ENCODE measurements around the gene CDH13.

The CDH13 gene

DNA sequence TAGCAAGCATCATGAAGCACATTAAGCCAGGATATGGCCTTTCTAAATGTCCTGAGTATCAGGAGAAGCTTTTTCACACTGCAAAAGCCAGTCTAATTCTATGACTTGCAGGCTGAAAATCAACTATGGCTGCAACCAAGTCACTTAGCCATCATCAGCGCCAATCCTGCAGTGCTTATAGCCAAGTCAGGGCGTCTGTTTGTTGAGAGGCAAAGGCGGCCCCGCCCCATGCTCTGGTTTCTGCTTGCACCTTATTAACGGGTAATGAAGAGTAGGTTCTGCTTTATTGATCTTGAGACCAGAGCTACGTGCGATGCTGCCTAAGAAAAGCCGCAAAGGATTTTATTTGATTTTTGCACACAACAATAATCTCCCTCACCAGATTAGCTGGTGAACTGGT lies 88.4 kb downstream of the CDH13 start:
- Histone ChIP-seq H3K9me2 (replicated peaks; ENCODE audit: insufficient read depth, low read length) (no peaks in the 10 kb centered on the region), H3K9me3 (replicated peaks; ENCODE audit: insufficient read depth, low read length) (no peaks in the 10 kb centered on the region), H3K79me2 (ENCODE audit: low read length) (no peaks in the 10 kb centered on the region), H3F3A (ENCODE audit: insufficient read depth, low read length) (no peaks in the 10 kb centered on the region), H3K4me2 (ENCODE audit: low read depth, low read length) (no peak overlapping the region), H3K4me1 (ENCODE audit: low read length) (no peaks in the 10 kb centered on the region), H3K36me3 (replicated peaks; ENCODE audit: insufficient read depth, low read length) (no peaks in the 10 kb centered on the region), H3K27ac (ENCODE audit: low read length) (no peak overlapping the region), H2AFZ (ENCODE audit: low read length) (no peak overlapping the region), H4K20me1 (ENCODE audit: insufficient read depth, low read length) (no peaks in the 10 kb centered on the region), H3K9ac (ENCODE audit: low read length) (no peak overlapping the region), H3K4me3 (ENCODE audit: low read length) (no peak overlapping the region), H3K27me3 (replicated peaks; ENCODE audit: insufficient read depth, low read length) (no peaks in the 10 kb centered on the region)
- DNase-seq = no peak
- TF ChIP-seq EZH2 (optimal IDR thresholded peaks at IDR 0.05; ENCODE audit: low read depth, low read length) = no peak
- no peak for TF ChIP-seq EZH2phosphoT487 (IDR thresholded peaks at IDR 0.05; ENCODE audit: low read length)
- no peak for TF ChIP-seq CTCF (IDR thresholded peaks at IDR 0.05; ENCODE audit: low read length)

DNA sequence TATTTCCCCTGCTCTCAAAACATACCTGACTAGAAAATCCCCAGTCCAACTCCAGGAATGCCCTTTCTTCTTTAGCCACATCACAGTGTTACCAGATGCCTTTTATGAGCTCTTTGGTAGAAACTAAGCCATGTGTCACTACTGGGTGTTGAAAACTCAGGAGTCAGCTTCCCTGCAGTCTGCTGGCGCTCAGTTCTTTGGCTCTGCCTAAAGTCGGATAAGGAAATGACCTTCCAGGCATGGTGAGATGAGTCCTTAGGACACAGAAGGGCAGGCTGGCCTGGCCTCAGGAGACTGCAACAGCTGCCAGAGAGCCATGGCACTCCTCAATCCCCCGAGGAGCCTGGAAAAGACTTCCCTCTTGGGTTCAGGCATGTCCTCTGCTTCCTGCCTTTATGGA lies 89.1 kb downstream of the CDH13 start:
- Histone ChIP-seq H3F3A (ENCODE audit: insufficient read depth, low read length) (no peaks in the 10 kb centered on the region), H3K4me3 (ENCODE audit: low read length) (no peak overlapping the region), H3K9me3 (replicated peaks; ENCODE audit: insufficient read depth, low read length) (no peaks in the 10 kb centered on the region), H3K9ac (ENCODE audit: low read length) (no peak overlapping the region), H4K20me1 (ENCODE audit: insufficient read depth, low read length) (no peaks in the 10 kb centered on the region), H3K27me3 (replicated peaks; ENCODE audit: insufficient read depth, low read length) (no peaks in the 10 kb centered on the region), H3K9me2 (replicated peaks; ENCODE audit: insufficient read depth, low read length) (no peaks in the 10 kb centered on the region), H2AFZ (ENCODE audit: low read length) (no peak overlapping the region), H3K79me2 (ENCODE audit: low read length) (no peaks in the 10 kb centered on the region), H3K36me3 (replicated peaks; ENCODE audit: insufficient read depth, low read length) (no peaks in the 10 kb centered on the region), H3K4me2 (ENCODE audit: low read depth, low read length) (no peak overlapping the region), H3K4me1 (ENCODE audit: low read length) (no peaks in the 10 kb centered on the region), H3K27ac (ENCODE audit: low read length) (no peak overlapping the region)
- TF ChIP-seq EZH2phosphoT487 (IDR thresholded peaks at IDR 0.05; ENCODE audit: low read length) = no peak
- no peak for TF ChIP-seq EZH2 (optimal IDR thresholded peaks at IDR 0.05; ENCODE audit: low read depth, low read length)
- no peak for TF ChIP-seq CTCF (IDR thresholded peaks at IDR 0.05; ENCODE audit: low read length)
- no peak for DNase-seq

- TF ChIP-seq CTCF (IDR thresholded peaks at IDR 0.05; ENCODE audit: low read length) (no peak), EZH2phosphoT487 (IDR thresholded peaks at IDR 0.05; ENCODE audit: low read length) (no peak), EZH2 (optimal IDR thresholded peaks at IDR 0.05; ENCODE audit: low read depth, low read length) (no peak)
- Histone ChIP-seq H3K27me3 (replicated peaks; ENCODE audit: insufficient read depth, low read length) (no peaks in the 10 kb centered on the region), H3K27ac (ENCODE audit: low read length) (no peak overlapping the region), H3K9me2 (replicated peaks; ENCODE audit: insufficient read depth, low read length) (no peaks in the 10 kb centered on the region), H3K36me3 (replicated peaks; ENCODE audit: insufficient read depth, low read length) (no peaks in the 10 kb centered on the region), H3F3A (ENCODE audit: insufficient read depth, low read length) (no peaks in the 10 kb centered on the region), H3K4me3 (ENCODE audit: low read length) (no peak overlapping the region), H3K79me2 (ENCODE audit: low read length) (no peaks in the 10 kb centered on the region), H3K9me3 (replicated peaks; ENCODE audit: insufficient read depth, low read length) (no peaks in the 10 kb centered on the region), H4K20me1 (ENCODE audit: insufficient read depth, low read length) (no peaks in the 10 kb centered on the region), H3K4me2 (ENCODE audit: low read depth, low read length) (no peak overlapping the region), H2AFZ (ENCODE audit: low read length) (no peak overlapping the region), H3K9ac (ENCODE audit: low read length) (no peak overlapping the region), H3K4me1 (ENCODE audit: low read length) (no peaks in the 10 kb centered on the region)
- DNase-seq = no peak
These were observed 89.6 kb downstream of the CDH13 start for GRCh38 chr16:82716361-82716855.
